HCT116 (cell line): ENCODE results near the gene MAEA. TPM values are rescaled to one million over a fixed set of nuclear protein-coding genes. Genes with fewer than 3 reads are reported as not detected.

Experiments
- ATAC-seq: fragments of 200-7000 bp; cut with Tn5 transposase; 2 replicates; pipeline ENCODE4 v1.9.1; 2020; ENCODE audit warnings: mild to moderate bottlenecking, moderate library complexity
- BruUV-seq: library from RNA; stranded (reverse); fragments of 400-500 nt; replicated peaks from 2 replicates; lab custom pipeline; 2021; lab: Mats Ljungman, UMichigan
- CTCF ChIA-PET: fragments of 300-600 bp; sonication (Branson Sonifier 250); formaldehyde crosslinking; loops from one replicate; lab custom pipeline; 2021; ENCODE audit warnings: antibody characterized with exemption; lab: Charles Lee
- POLR2A ChIA-PET: fragments of 300-600, 350-600 bp; sonication (Branson Sonifier 250); formaldehyde crosslinking; loops from one replicate; lab custom pipeline; 2021; ENCODE audit warnings: antibody characterized with exemption; lab: Charles Lee
- RAD21 ChIA-PET, 2 experiments: fragments of 300-600 bp; sonication (Branson Sonifier 250); formaldehyde crosslinking; loops; one replicate each; lab custom pipeline; 2023; ENCODE audit warnings: low total read pairs in 2 of 2; ENCODE audit not compliant: uncharacterized antibody in 2 of 2, unreplicated experiment in 2 of 2, low non-redundant PET in 1 of 2; lab: Charles Lee
- DNase-seq: peaks from one replicate; pipeline ENCODE4 v3.0.0-alpha.2; 2010; ENCODE audit warnings: low read depth, low spot score
- H2AFZ ChIP-seq: fragments of 200-600 bp; shearing (Covaris generic), sonication (generic); 2 replicates; pipeline ENCODE4 v1.6.1; 2017; ENCODE audit warnings: low read depth, mixed run types, mixed read lengths, antibody characterized with exemption, low read length; ENCODE audit not compliant: poor library complexity, severe bottlenecking
- H3K27ac ChIP-seq: 2 replicates; pipeline ENCODE4 v1.5.1; 2012; ENCODE audit warnings: low read depth, low read length
- H3K27me3 ChIP-seq: fragments of 200-600 bp; sonication (generic); 2 replicates; pipeline ENCODE4 v1.6.1; 2016; ENCODE audit warnings: mixed run types, low read length, mixed read lengths; ENCODE audit not compliant: insufficient read depth
- H3K36me3 ChIP-seq, 2 experiments: fragments of 200-500 bp in 1 of 2; fragments of 200-600 bp in 1 of 2; sonication (Bioruptor generic) in 1 of 2; sonication (generic) in 1 of 2; 2 replicates each; pipeline versions ENCODE4 v1.5.1 to v1.6.1; 2014 to 2016; ENCODE audit warnings: low read length in 2 of 2, inconsistent platforms in 1 of 2, mixed read lengths in 1 of 2, mixed run types in 1 of 2; ENCODE audit not compliant: insufficient read depth in 2 of 2, control insufficient read depth in 1 of 2
- H3K4me1 ChIP-seq, 2 experiments: fragments of 200-600 bp in 1 of 2; sonication (generic) in 1 of 2; 2 replicates each; pipeline versions ENCODE4 v1.5.1 to v1.6.1; 2012 to 2017; ENCODE audit warnings: low read length in 2 of 2, inconsistent platforms in 1 of 2, mild to moderate bottlenecking in 1 of 2, mixed read lengths in 1 of 2, mixed run types in 1 of 2, moderate library complexity in 1 of 2; ENCODE audit not compliant: insufficient read depth in 2 of 2, control insufficient read depth in 1 of 2
- H3K4me2 ChIP-seq: fragments of 200-600 bp; sonication (generic); 2 replicates; pipeline ENCODE4 v1.6.1; 2017; ENCODE audit warnings: mixed run types, low read length, mixed read lengths
- H3K4me3 ChIP-seq, 2 experiments: fragments of 200-600 bp in 1 of 2; sonication (generic) in 1 of 2; replicated peaks in 1 of 2; 2 replicates each; pipeline ENCODE4 v1.5.1; 2011 to 2016; ENCODE audit warnings: low read length in 2 of 2, control low read depth in 1 of 2, low read depth in 1 of 2, mild to moderate bottlenecking in 1 of 2, mixed read lengths in 1 of 2, mixed run types in 1 of 2
- H3K79me2 ChIP-seq: fragments of 200-600 bp; sonication (generic); 2 replicates; pipeline ENCODE4 v1.6.1; 2017; ENCODE audit warnings: mild to moderate bottlenecking, mixed run types, low read length, moderate library complexity, mixed read lengths; ENCODE audit not compliant: insufficient read depth
- H3K9ac ChIP-seq: fragments of 200-600 bp; sonication (generic); 2 replicates; pipeline ENCODE4 v1.6.1; 2016; ENCODE audit warnings: low read length, mixed read lengths
- H3K9me2 ChIP-seq: fragments of 200-600 bp; sonication (generic), shearing (Covaris generic); 2 replicates; pipeline ENCODE4 v1.6.1; 2017; ENCODE audit warnings: mixed run types, mild to moderate bottlenecking, moderate library complexity; ENCODE audit not compliant: insufficient read depth
- H3K9me3 ChIP-seq, 2 experiments: fragments of 200-500 bp in 1 of 2; fragments of 200-600 bp in 1 of 2; sonication (Bioruptor generic) in 1 of 2; sonication (generic) in 1 of 2; 2 replicates each; pipeline ENCODE4 v1.6.1; 2014 to 2017; ENCODE audit warnings: low read length in 2 of 2, mixed read lengths in 2 of 2, inconsistent platforms in 1 of 2, low read depth in 1 of 2, mild to moderate bottlenecking in 1 of 2, mixed run types in 1 of 2, moderate library complexity in 1 of 2; ENCODE audit not compliant: control insufficient read depth in 1 of 2, insufficient read depth in 1 of 2
- H4K20me1 ChIP-seq: fragments of 200-600 bp; sonication (generic), shearing (Covaris generic); 2 replicates; pipeline ENCODE4 v1.6.1; 2017; ENCODE audit warnings: mixed run types, mild to moderate bottlenecking, moderate library complexity; ENCODE audit not compliant: insufficient read depth
- CBX3 ChIP-seq: IDR thresholded peaks from 2 replicates; pipeline ENCODE4 v1.6.1; 2012; ENCODE audit warnings: low read depth
- CTCF ChIP-seq, 3 experiments: fragments of 200-600 bp in 1 of 3; sonication (generic) in 1 of 3; IDR thresholded peaks in 2 of 3; conservative IDR thresholded peaks in 1 of 3; 2 replicates each; pipeline ENCODE4 v1.5.1; 2012 to 2017; ENCODE audit warnings: low read depth in 2 of 3, low read length in 2 of 3, antibody characterized with exemption in 1 of 3, borderline replicate concordance in 1 of 3, control low read depth in 1 of 3, mild to moderate bottlenecking in 1 of 3, mixed read lengths in 1 of 3, mixed run types in 1 of 3, moderate library complexity in 1 of 3; ENCODE audit not compliant: insufficient read depth in 1 of 3
- EGR1 ChIP-seq: IDR thresholded peaks from 2 replicates; pipeline ENCODE4 v1.6.1; 2012; ENCODE audit warnings: low read depth
- EZH2 ChIP-seq: fragments of 200-600 bp; sonication (generic); IDR thresholded peaks from 2 replicates; pipeline ENCODE4 v1.6.1; 2017; ENCODE audit warnings: antibody characterized with exemption, mixed run types
- FOSL1 ChIP-seq: IDR thresholded peaks from 2 replicates; pipeline ENCODE4 v1.6.1; 2012; ENCODE audit warnings: low read depth
- SP1 ChIP-seq: IDR thresholded peaks from 2 replicates; pipeline ENCODE4 v1.6.1; 2012; ENCODE audit warnings: low read depth
- TCF7L2 ChIP-seq: IDR thresholded peaks from 2 replicates; pipeline ENCODE4 v1.7.0; 2011; ENCODE audit warnings: borderline replicate concordance, inconsistent platforms; ENCODE audit not compliant: insufficient read depth, insufficient read length; ENCODE audit errors: extremely low read depth
- YY1 ChIP-seq: IDR thresholded peaks from 2 replicates; pipeline ENCODE4 v1.6.1; 2011; ENCODE audit warnings: low read length, low read depth, moderate library complexity, mild to moderate bottlenecking; ENCODE audit not compliant: insufficient replicate concordance; ENCODE audit errors: extremely low read depth
- ZNF274 ChIP-seq: fragments of 200-500 bp; sonication (Bioruptor generic); IDR thresholded peaks from 2 replicates; pipeline ENCODE4 v1.6.1; 2014; ENCODE audit warnings: mild to moderate bottlenecking, low read depth, low read length, inconsistent platforms
- intact Hi-C: fragments of 100-400 bp; cut with micrococcal nuclease; formaldehyde crosslinking; loops from 2 replicates; pipeline ENCODE4 v1.10.0; 2022
- total RNA-seq: library from RNA; stranded (reverse); gene quantifications from one replicate; pipeline ENCODE4 v1.2.1, GENCODE V29; 2021; ENCODE audit not compliant: unreplicated experiment
- TF ChIP-seq, protein P1 (sequence below): IDR thresholded peaks from 2 replicates; pipeline ENCODE4 v1.6.1; 2012

MAEA gene
- total RNA-seq, 1 experiment from 2014 or later = 88.3 TPM

DNA sequence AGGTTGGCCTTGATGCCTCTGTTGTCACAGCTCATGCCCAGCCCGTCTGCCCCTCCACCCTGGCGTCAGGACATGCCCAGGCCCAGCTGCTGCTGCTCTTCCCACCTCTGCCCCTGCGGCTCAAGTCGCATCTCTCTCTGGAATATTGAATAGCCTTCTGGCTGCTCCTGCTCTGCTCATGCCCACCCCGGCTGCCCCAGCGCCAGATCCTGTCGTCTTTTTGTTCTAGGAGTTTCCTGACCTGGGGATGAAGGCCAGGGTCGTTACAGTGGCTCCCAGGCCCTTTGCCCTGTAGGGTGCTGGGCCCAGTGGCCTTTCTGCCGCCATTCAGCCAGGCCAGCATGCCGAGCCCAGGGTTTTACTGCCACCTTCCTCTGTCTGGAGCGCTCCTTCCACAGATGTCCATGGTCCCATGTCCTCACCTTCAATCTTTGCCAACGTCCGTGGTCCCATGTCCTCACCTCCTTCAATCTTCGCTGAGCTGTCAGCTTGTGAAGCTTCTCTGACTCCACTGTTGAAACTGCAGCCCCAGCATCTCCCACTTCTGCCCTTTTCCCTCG is 9.7 kb downstream of the MAEA start (continued):
- TF ChIP-seq YY1 (no peak), ZNF274 (no peak), EGR1 (no peak), SP1 (no peak), TCF7L2 (no peak), CBX3 (no peak)
- TF ChIP-seq, protein P1, sequence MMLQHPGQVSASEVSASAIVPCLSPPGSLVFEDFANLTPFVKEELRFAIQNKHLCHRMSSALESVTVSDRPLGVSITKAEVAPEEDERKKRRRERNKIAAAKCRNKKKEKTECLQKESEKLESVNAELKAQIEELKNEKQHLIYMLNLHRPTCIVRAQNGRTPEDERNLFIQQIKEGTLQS = no peak

- H3K27me3 ChIP-seq = no peaks in the 10 kb centered on the region
- DNase-seq (no peak), ATAC-seq (no peak)
- H2AFZ ChIP-seq = no peak overlapping the region
- no peak overlapping the region for H3K9ac ChIP-seq
- ChIA-PET RAD21 (no interaction called here), CTCF (no interaction called here), POLR2A (no interaction called here)
- TF ChIP-seq EZH2 (no peak), CTCF (IDR thresholded peaks at IDR 0.05 in 2 of 3, conservative IDR thresholded peaks at IDR 0.05 in 1 of 3; ENCODE audit: borderline replicate concordance in 1 of 3, insufficient read depth in 1 of 3, low read depth in 2 of 3, low read length in 2 of 3) (no peak), FOSL1 (no peak)
- H4K20me1 ChIP-seq = 0 out of 2 replicates have a peak, but pooled peaks cover 3% of the 10 kb centered on the region
- no peak overlapping the region for H3K4me2 ChIP-seq
- H3K4me3 ChIP-seq = no peak overlapping the region
- no peak overlapping the region for H3K27ac ChIP-seq
- BruUV-seq = no TSS peak
- peaks cover 94% of the 10 kb centered on the region for H3K79me2 ChIP-seq
- peaks cover 19% of the 10 kb centered on the region in 2 experiments for H3K4me1 ChIP-seq
- no peaks in the 10 kb centered on the region for H3K9me2 ChIP-seq
- intact Hi-C loops = no loop called here
- peaks cover 2 to 17% of the 10 kb centered on the region in 2 experiments; a peak in 3 of 4 replicates for H3K36me3 ChIP-seq
- H3K9me3 ChIP-seq = no peaks in the 10 kb centered on the region
These were observed 11.1 kb downstream of the MAEA start for GRCh38 chr4:1300466-1301455.
